HEK293 (cell line): ENCODE results near the gene IL17B.

Experiments
- SCRT1 ChIP-seq: fragments of 450-650 bp; formaldehyde crosslinking; IDR thresholded peaks from 2 replicates; pipeline ENCODE4 v1.5.1; 2016; ENCODE audit warnings: missing biosample characterization, missing genetic modification characterization, borderline replicate concordance
- ZBTB8A ChIP-seq: fragments of 450-650 bp; formaldehyde crosslinking; IDR thresholded peaks from 2 replicates; pipeline ENCODE4 v1.5.1; 2016; ENCODE audit warnings: missing biosample characterization, missing genetic modification characterization
- ZNF169 ChIP-seq: fragments of 450-650 bp; formaldehyde crosslinking; IDR thresholded peaks from 2 replicates; pipeline ENCODE4 v1.5.1; 2016; ENCODE audit warnings: missing biosample characterization, missing genetic modification characterization
- ZNF174 ChIP-seq: fragments of 450-650 bp; formaldehyde crosslinking; IDR thresholded peaks from 2 replicates; pipeline ENCODE4 v1.5.0; 2017; ENCODE audit warnings: missing biosample characterization, mild to moderate bottlenecking, missing genetic modification characterization
- ZNF202 ChIP-seq: fragments of 450-650 bp; formaldehyde crosslinking; IDR thresholded peaks from 2 replicates; pipeline ENCODE4 v1.5.1; 2016; ENCODE audit warnings: missing biosample characterization, missing genetic modification characterization, borderline replicate concordance
- ZNF223 ChIP-seq: fragments of 450-650 bp; formaldehyde crosslinking; IDR thresholded peaks from 2 replicates; pipeline ENCODE4 v1.5.1; 2016; ENCODE audit warnings: missing biosample characterization, missing genetic modification characterization
- ZNF335 ChIP-seq: fragments of 450-650 bp; formaldehyde crosslinking; conservative IDR thresholded peaks from 2 replicates; pipeline ENCODE4 v1.5.1; 2016; ENCODE audit warnings: missing biosample characterization, missing genetic modification characterization
- ZNF555 ChIP-seq: fragments of 450-650 bp; formaldehyde crosslinking; conservative IDR thresholded peaks from 2 replicates; pipeline ENCODE4 v1.5.1; 2017; ENCODE audit warnings: missing biosample characterization, mild to moderate bottlenecking, missing genetic modification characterization, inconsistent platforms
- ZNF629 ChIP-seq: fragments of 450-650 bp; formaldehyde crosslinking; IDR thresholded peaks from 2 replicates; pipeline ENCODE4 v1.5.1; 2017; ENCODE audit warnings: missing biosample characterization, missing genetic modification characterization
- ZNF660 ChIP-seq: fragments of 450-650 bp; IDR thresholded peaks from 2 replicates; pipeline ENCODE4 v1.5.1; 2018; ENCODE audit warnings: missing biosample characterization, mild to moderate bottlenecking, missing genetic modification characterization
- ZNF707 ChIP-seq: fragments of 450-650 bp; formaldehyde crosslinking; IDR thresholded peaks from 2 replicates; pipeline ENCODE4 v1.5.1; 2016; ENCODE audit warnings: missing biosample characterization, missing genetic modification characterization
- ZNF843 ChIP-seq: fragments of 450-650 bp; formaldehyde crosslinking; IDR thresholded peaks from 2 replicates; pipeline ENCODE4 v1.5.1; 2016; ENCODE audit warnings: missing biosample characterization, missing genetic modification characterization
- ZSCAN23 ChIP-seq: fragments of 450-650 bp; formaldehyde crosslinking; IDR thresholded peaks from 2 replicates; pipeline ENCODE4 v1.5.1; 2016; ENCODE audit warnings: missing biosample characterization, missing genetic modification characterization
- TF ChIP-seq, protein P1 (sequence below): fragments of 450-650 bp; formaldehyde crosslinking; IDR thresholded peaks from 2 replicates; pipeline ENCODE4 v1.5.1; 2016; ENCODE audit warnings: missing biosample characterization, missing genetic modification characterization
- TF ChIP-seq, protein P2 (sequence below): fragments of 450-650 bp; formaldehyde crosslinking; conservative IDR thresholded peaks from 2 replicates; pipeline ENCODE4 v1.5.1; 2016; ENCODE audit warnings: low read depth, missing biosample characterization, missing genetic modification characterization
- TF ChIP-seq, protein P3 (sequence below): fragments of 450-650 bp; formaldehyde crosslinking; IDR thresholded peaks from 2 replicates; pipeline ENCODE4 v1.5.1; 2016; ENCODE audit warnings: missing biosample characterization, missing genetic modification characterization

Gene IL17B

DNA sequence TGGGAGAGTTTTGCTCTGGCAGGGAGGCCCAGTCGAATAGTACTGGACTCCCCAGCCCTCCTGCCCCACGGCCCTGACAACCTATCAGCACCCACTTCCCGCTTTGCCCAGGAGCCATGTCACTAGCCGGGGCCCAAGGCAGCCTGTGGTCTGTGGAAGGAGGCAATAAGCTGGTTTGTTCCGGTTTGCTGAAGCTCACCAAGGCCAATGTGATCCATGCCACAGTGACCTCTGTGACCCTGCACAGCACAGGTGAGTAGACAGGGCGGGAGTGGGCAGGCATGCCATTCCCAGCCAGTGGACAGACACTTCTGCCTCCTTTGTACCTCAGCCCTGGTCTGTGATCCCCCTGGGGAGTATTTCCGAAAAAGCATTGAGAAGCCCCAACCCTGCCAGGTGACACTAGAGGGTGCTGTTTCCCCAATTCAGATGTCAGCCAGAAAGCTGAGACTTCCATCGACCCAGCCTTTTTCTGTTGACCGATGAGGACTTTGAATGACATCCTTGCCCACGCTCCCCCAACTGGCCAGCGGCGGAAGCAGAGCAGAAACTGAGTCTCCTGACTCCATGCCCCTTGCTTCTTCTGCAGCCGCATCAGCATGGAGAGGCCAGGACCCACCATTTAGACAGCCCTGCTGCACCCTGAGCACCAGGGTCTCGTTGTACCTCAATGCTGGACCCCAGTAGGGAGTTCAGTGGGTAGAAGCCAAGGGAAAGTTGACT, 11.7 kb downstream of the IL17B start (continued):
- TF ChIP-seq, protein P1, sequence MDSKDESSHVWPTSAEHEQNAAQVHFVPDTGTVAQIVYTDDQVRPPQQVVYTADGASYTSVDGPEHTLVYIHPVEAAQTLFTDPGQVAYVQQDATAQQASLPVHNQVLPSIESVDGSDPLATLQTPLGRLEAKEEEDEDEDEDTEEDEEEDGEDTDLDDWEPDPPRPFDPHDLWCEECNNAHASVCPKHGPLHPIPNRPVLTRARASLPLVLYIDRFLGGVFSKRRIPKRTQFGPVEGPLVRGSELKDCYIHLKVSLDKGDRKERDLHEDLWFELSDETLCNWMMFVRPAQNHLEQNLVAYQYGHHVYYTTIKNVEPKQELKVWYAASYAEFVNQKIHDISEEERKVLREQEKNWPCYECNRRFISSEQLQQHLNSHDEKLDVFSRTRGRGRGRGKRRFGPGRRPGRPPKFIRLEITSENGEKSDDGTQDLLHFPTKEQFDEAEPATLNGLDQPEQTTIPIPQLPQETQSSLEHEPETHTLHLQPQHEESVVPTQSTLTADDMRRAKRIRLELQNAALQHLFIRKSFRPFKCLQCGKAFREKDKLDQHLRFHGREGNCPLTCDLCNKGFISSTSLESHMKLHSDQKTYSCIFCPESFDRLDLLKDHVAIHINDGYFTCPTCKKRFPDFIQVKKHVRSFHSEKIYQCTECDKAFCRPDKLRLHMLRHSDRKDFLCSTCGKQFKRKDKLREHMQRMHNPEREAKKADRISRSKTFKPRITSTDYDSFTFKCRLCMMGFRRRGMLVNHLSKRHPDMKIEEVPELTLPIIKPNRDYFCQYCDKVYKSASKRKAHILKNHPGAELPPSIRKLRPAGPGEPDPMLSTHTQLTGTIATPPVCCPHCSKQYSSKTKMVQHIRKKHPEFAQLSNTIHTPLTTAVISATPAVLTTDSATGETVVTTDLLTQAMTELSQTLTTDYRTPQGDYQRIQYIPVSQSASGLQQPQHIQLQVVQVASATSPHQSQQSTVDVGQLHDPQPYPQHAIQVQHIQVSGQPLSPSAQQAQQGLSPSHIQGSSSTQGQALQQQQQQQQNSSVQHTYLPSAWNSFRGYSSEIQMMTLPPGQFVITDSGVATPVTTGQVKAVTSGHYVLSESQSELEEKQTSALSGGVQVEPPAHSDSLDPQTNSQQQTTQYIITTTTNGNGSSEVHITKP (tag by site-specific recombination) = no peak
- TF ChIP-seq, protein P2, sequence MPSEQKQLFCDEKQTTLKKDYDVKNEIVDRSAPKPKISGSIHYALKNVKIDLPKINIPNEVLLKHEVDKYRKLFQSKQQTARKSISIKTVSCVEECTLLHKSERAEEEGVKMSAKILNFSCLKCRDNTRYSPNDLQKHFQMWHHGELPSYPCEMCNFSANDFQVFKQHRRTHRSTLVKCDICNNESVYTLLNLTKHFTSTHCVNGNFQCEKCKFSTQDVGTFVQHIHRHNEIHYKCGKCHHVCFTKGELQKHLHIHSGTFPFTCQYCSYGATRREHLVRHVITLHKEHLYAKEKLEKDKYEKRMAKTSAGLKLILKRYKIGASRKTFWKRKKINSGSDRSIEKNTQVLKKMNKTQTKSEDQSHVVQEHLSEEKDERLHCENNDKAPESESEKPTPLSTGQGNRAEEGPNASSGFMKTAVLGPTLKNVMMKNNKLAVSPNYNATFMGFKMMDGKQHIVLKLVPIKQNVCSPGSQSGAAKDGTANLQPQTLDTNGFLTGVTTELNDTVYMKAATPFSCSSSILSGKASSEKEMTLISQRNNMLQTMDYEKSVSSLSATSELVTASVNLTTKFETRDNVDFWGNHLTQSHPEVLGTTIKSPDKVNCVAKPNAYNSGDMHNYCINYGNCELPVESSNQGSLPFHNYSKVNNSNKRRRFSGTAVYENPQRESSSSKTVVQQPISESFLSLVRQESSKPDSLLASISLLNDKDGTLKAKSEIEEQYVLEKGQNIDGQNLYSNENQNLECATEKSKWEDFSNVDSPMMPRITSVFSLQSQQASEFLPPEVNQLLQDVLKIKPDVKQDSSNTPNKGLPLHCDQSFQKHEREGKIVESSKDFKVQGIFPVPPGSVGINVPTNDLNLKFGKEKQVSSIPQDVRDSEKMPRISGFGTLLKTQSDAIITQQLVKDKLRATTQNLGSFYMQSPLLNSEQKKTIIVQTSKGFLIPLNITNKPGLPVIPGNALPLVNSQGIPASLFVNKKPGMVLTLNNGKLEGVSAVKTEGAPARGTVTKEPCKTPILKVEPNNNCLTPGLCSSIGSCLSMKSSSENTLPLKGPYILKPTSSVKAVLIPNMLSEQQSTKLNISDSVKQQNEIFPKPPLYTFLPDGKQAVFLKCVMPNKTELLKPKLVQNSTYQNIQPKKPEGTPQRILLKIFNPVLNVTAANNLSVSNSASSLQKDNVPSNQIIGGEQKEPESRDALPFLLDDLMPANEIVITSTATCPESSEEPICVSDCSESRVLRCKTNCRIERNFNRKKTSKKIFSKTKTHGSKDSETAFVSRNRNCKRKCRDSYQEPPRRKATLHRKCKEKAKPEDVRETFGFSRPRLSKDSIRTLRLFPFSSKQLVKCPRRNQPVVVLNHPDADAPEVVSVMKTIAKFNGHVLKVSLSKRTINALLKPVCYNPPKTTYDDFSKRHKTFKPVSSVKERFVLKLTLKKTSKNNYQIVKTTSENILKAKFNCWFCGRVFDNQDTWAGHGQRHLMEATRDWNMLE (tag by site-specific recombination) = no peak
- TF ChIP-seq ZNF335 (tag by site-specific recombination) = no peak
- peak; percentile 54; the same call in 1 of the 2 replicates for TF ChIP-seq ZNF660 (tag by site-specific recombination)
- TF ChIP-seq ZNF169 = no peak
- no peak for TF ChIP-seq ZSCAN23 (tag by site-specific recombination)
- TF ChIP-seq ZNF174 (tag by site-specific recombination) = no peak
- TF ChIP-seq ZNF202 = no peak
- no peak for TF ChIP-seq ZNF223 (tag by site-specific recombination)
- TF ChIP-seq SCRT1 (tag by site-specific recombination) = no peak
- TF ChIP-seq, protein P3, sequence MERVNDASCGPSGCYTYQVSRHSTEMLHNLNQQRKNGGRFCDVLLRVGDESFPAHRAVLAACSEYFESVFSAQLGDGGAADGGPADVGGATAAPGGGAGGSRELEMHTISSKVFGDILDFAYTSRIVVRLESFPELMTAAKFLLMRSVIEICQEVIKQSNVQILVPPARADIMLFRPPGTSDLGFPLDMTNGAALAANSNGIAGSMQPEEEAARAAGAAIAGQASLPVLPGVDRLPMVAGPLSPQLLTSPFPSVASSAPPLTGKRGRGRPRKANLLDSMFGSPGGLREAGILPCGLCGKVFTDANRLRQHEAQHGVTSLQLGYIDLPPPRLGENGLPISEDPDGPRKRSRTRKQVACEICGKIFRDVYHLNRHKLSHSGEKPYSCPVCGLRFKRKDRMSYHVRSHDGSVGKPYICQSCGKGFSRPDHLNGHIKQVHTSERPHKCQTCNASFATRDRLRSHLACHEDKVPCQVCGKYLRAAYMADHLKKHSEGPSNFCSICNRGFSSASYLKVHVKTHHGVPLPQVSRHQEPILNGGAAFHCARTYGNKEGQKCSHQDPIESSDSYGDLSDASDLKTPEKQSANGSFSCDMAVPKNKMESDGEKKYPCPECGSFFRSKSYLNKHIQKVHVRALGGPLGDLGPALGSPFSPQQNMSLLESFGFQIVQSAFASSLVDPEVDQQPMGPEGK (tag by site-specific recombination) = 0 out of 2 replicates have a peak, but pooled peaks have one; percentile 15
- no peak for TF ChIP-seq ZNF843 (tag by site-specific recombination)
- no peak for TF ChIP-seq ZNF707 (tag by site-specific recombination)
- no peak for TF ChIP-seq ZNF555 (tag by site-specific recombination)
- TF ChIP-seq ZNF629 (tag by site-specific recombination) = no peak
- no peak for TF ChIP-seq ZBTB8A
